ENCODE measurements around the gene MPRIP. TPM values are rescaled to one million over a fixed set of nuclear protein-coding genes. Genes with fewer than 3 reads are reported as not detected.

MPRIP gene
- total RNA-seq, 1 experiment from 2014 or later, result 258 TPM

GRCh38 chr17:17190188-17190587 is 147.9 kb downstream of the MPRIP start (continued):
- TF ChIP-seq, protein P1, sequence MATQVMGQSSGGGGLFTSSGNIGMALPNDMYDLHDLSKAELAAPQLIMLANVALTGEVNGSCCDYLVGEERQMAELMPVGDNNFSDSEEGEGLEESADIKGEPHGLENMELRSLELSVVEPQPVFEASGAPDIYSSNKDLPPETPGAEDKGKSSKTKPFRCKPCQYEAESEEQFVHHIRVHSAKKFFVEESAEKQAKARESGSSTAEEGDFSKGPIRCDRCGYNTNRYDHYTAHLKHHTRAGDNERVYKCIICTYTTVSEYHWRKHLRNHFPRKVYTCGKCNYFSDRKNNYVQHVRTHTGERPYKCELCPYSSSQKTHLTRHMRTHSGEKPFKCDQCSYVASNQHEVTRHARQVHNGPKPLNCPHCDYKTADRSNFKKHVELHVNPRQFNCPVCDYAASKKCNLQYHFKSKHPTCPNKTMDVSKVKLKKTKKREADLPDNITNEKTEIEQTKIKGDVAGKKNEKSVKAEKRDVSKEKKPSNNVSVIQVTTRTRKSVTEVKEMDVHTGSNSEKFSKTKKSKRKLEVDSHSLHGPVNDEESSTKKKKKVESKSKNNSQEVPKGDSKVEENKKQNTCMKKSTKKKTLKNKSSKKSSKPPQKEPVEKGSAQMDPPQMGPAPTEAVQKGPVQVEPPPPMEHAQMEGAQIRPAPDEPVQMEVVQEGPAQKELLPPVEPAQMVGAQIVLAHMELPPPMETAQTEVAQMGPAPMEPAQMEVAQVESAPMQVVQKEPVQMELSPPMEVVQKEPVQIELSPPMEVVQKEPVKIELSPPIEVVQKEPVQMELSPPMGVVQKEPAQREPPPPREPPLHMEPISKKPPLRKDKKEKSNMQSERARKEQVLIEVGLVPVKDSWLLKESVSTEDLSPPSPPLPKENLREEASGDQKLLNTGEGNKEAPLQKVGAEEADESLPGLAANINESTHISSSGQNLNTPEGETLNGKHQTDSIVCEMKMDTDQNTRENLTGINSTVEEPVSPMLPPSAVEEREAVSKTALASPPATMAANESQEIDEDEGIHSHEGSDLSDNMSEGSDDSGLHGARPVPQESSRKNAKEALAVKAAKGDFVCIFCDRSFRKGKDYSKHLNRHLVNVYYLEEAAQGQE (IDR thresholded peaks at IDR 0.05; ENCODE audit: low read depth), result no peak

DNA sequence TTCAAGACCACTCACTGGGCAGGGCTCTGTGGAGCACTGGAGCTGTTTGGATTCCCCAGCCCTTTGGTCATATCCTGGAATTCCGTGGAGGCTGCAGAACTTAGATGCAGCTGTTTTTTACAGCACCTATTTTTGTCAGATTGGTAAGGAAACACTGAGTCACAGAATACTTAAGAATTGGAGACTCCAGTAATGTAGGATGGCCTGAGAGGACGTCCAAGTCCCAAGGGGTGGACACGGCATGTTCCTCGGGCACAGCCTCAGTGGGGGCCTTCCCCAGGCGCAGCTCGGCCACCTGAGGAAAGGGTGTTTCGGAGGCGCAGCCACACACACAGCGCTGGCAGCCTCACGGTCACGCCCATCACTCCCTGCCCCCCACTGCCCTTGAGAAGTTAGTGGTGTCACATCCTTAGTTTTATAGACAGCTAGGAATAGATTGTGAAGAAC is 149.1 kb downstream of the MPRIP start:
- H4K20me1 ChIP-seq (ENCODE audit: insufficient read depth), result peaks cover 3% of the 10 kb centered on the region; the same call in 1 of the 2 replicates
- CTCF ChIA-PET, result no interaction called here
- no peak overlapping the region for H3K9ac ChIP-seq (ENCODE audit: low read length)
- no peak overlapping the region for H2AFZ ChIP-seq (ENCODE audit: low read depth, low read length, poor library complexity, severe bottlenecking)
- H3K36me3 ChIP-seq (ENCODE audit: control insufficient read depth in 1 of 2, insufficient read depth in 2 of 2, low read length in 2 of 2), result peaks cover 0 to 10% of the 10 kb centered on the region in 2 experiments; a peak in 1 of 4 replicates
- no peak overlapping the region for H3K27ac ChIP-seq (ENCODE audit: low read depth, low read length)
- BruUV-seq (replicated peaks), result no TSS peak
- H3K4me3 ChIP-seq (replicated peaks in 1 of 2; ENCODE audit: low read depth in 1 of 2, low read length in 2 of 2), result no peak overlapping the region
- H3K9me2 ChIP-seq (ENCODE audit: insufficient read depth), result no peaks in the 10 kb centered on the region
- DNase-seq (ENCODE audit: low read depth, low spot score) (no peak), ATAC-seq (peak; percentile 30; the same call in 1 of the 2 replicates)
- RAD21 ChIA-PET (ENCODE audit: low non-redundant PET in 1 of 2, low total read pairs in 2 of 2, uncharacterized antibody in 2 of 2, unreplicated experiment in 2 of 2), result no interaction called here
- POLR2A ChIA-PET, result no interaction called here
- peak overlapping the region; percentile 12 for H3K4me2 ChIP-seq (ENCODE audit: low read length)
- H3K4me1 ChIP-seq (ENCODE audit: control insufficient read depth in 1 of 2, insufficient read depth in 2 of 2, low read length in 2 of 2), result peaks cover 0 to 18% of the 10 kb centered on the region in 2 experiments; a peak in 2 of 4 replicates
- intact Hi-C loops (cut with micrococcal nuclease), result no loop called here
- H3K79me2 ChIP-seq (ENCODE audit: insufficient read depth, low read length), result no peaks in the 10 kb centered on the region
- no peak for TF ChIP-seq ZFX (IDR thresholded peaks at IDR 0.05)
- TF ChIP-seq EGR1 (IDR thresholded peaks at IDR 0.05; ENCODE audit: low read depth), result no peak
- TF ChIP-seq, protein P2, sequence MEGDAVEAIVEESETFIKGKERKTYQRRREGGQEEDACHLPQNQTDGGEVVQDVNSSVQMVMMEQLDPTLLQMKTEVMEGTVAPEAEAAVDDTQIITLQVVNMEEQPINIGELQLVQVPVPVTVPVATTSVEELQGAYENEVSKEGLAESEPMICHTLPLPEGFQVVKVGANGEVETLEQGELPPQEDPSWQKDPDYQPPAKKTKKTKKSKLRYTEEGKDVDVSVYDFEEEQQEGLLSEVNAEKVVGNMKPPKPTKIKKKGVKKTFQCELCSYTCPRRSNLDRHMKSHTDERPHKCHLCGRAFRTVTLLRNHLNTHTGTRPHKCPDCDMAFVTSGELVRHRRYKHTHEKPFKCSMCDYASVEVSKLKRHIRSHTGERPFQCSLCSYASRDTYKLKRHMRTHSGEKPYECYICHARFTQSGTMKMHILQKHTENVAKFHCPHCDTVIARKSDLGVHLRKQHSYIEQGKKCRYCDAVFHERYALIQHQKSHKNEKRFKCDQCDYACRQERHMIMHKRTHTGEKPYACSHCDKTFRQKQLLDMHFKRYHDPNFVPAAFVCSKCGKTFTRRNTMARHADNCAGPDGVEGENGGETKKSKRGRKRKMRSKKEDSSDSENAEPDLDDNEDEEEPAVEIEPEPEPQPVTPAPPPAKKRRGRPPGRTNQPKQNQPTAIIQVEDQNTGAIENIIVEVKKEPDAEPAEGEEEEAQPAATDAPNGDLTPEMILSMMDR (IDR thresholded peaks at IDR 0.05 in 2 of 3, conservative IDR thresholded peaks at IDR 0.05 in 1 of 3; ENCODE audit: borderline replicate concordance in 1 of 3, insufficient read depth in 1 of 3, low read depth in 2 of 3, low read length in 2 of 3), result no peak
- TF ChIP-seq POLR2AphosphoS5 (IDR thresholded peaks at IDR 0.05; ENCODE audit: low read depth, low read length), result no peak
- TF ChIP-seq POLR2A (IDR thresholded peaks at IDR 0.05; ENCODE audit: borderline replicate concordance, extremely low read depth, insufficient read depth, insufficient read length), result no peak
- peak; percentile 24; the same call in 1 of the 2 replicates for TF ChIP-seq FOSL1 (IDR thresholded peaks at IDR 0.05; ENCODE audit: low read depth)
- TF ChIP-seq RAD21 (IDR thresholded peaks at IDR 0.05; ENCODE audit: low read depth), result no peak
- TF ChIP-seq JUND (IDR thresholded peaks at IDR 0.05), result peak; percentile 43; the same call in 1 of the 2 replicates
- H3K9me3 ChIP-seq (ENCODE audit: control insufficient read depth in 1 of 2, insufficient read depth in 1 of 2, low read depth in 1 of 2, low read length in 2 of 2), result no peaks in the 10 kb centered on the region
- H3K27me3 ChIP-seq (ENCODE audit: insufficient read depth, low read length), result no peaks in the 10 kb centered on the region
